GM11168 (cell line): ENCODE data around the gene NFATC1.

Source experiments
- in situ Hi-C: fragments of 300-500 bp; cut with MboI; formaldehyde crosslinking; loops from one replicate; pipeline ENCODE4 v1.12.0; 2022; ENCODE audit warnings: low sequenced_read_pairs; ENCODE audit not compliant: unreplicated experiment

NFATC1 gene

DNA sequence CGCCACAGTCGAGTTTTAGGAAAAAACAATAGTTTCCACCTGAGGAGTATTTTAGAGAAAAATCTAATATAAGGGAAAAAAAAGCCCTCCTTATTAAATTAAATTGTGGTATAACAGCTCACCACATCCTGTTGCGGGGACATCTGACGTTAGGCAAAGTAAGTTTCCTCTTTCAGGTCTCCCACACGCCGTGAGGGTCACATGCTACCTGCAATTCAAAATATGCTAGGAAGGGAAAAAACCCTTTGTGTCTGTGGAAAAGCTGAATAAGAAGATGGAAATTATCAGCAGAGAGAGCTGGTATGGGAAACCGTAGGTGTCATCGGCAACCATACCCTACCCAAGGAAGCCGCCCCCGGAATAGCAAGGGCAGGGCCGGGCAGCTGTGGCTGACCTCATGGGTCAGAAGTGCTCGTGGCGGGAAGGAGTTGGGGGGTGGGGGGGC is 128.0 kb downstream of the NFATC1 start:
- in situ Hi-C loops, result no loop called here

DNA sequence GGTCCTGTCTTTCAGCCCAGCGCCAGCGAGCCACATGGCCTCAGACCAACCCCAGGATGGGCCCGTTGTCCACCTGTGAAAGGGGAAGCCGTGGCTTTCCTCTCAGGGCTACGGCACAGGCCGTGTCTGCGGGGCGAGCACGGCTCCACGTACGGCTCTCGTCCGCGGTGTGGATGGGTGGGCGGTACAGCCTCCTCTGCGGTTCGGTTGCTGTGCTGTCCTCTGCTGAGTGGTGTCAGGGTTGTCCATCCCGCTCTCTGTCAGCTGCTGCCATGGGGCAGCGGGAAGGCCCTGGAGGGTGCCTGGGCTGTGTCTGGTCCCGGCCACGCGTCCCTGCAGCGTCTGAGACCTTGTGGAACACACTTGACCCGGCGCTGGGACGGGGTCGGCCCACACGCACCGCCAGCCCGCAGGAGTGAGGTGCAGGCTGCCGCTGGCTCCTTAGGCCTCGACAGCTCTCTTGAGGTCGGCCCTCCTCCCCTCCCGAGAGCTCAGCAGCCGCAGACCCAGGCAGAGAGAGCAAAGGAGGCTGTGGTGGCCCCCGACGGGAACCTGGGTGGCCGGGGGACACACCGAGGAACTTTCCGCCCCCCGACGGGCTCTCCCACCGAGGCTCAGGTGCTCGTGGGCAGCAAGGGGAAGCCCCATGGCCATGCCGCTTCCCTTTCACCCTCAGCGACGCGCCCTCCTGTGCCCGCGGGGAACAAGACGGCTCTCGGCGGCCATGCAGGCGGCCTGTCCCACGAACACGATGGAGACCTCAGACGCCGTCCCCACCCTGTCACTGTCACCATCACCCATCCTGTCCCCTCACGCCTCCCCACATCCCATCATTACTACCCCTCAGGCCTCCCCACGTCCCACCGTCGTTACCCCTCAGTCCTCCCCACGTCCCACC is 128.7 kb downstream of the NFATC1 start:
- in situ Hi-C loops, result no loop called here

DNA sequence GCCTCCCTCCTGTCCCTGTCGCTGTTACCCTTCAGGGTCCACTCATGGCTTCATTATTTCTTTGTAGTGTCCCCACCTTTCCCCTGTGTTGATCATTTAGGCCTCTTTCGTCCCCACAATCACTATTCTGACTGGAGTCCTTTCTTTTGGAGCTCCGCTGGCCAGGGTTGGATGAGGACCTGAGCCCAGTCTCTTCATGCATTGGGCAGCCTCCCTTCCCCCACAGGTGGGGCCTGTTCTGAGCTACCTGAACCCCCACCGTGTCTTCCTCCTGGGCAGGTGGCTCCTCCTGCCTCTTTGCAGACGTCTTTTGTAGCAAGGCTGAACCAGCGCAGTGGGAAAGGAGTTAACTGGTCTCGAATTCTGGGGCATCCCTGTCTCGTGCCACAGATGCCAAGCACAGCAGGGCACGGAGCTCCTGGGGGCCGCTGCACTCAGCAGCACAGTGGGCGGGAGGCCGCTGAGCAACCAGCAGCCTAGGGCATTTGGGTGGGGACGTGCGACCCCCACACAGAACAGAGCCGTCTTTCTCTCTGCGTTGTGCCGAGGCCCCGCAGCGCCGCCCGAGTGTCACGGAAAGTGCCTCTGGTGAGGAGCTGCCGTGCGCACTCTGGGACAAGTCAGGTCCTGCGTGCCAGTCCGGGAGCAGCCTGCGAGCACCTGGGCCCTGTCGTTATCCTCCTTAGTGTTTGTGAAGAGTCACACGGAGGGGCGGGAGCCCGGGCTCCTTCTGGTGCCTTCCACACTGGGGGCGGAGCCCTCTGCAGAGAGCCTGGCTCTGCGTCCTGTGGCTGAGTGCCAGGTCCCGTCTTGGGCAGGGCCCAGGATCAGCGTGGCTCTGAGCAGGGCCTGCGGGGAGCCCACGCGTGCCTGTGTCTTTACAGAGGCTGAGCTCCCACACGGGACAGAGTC is 130.1 kb downstream of the NFATC1 start:
- in situ Hi-C loops, result no loop called here

DNA sequence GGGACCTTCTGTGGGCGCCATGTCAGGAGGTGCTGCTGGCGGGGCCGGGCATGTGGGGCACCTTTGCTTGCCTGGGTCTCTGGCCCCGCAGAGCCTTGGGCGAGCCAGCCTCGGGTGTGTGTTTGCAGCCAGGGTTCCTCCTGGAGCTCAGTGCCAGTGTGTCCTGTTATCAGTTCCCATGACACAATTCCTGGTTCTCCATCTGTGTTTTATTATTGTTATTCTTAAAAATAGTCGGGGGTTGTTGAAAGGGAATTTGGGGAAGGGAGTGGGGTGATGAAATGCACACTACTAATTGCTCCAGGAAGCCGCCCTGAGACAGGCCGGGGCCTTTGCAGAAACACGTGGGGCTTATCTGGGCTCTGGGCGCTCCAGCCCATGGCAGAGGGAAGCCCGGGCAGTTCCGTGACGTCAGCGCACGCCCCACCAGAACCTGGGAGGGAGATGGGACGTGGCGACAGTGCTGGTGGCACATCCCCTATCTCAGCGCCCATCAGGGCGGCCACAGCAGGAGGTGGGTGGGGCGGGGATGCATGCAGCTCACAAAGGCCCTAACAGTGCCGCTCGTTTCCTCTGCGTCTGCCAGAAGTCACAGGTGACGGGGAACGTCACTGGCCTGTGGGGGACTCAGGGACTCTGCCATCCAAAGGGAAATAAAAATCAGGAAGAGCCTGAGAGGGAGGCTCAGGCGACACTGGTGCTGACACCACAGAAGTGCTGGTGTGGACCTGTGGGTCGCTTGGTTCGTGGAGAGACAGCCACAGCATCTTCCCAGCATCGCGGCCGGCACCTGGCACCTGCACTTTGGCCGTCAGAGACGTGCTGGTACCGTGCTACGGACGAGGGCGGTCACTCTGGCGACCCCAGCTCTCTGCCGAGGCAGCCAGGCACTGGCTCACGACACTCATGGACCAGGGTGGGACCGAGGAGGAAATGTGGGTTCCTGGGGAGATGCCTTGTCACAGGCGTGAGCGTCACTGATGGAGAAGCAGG is 131.0 kb downstream of the NFATC1 start:
- in situ Hi-C loops, result no loop called here

DNA sequence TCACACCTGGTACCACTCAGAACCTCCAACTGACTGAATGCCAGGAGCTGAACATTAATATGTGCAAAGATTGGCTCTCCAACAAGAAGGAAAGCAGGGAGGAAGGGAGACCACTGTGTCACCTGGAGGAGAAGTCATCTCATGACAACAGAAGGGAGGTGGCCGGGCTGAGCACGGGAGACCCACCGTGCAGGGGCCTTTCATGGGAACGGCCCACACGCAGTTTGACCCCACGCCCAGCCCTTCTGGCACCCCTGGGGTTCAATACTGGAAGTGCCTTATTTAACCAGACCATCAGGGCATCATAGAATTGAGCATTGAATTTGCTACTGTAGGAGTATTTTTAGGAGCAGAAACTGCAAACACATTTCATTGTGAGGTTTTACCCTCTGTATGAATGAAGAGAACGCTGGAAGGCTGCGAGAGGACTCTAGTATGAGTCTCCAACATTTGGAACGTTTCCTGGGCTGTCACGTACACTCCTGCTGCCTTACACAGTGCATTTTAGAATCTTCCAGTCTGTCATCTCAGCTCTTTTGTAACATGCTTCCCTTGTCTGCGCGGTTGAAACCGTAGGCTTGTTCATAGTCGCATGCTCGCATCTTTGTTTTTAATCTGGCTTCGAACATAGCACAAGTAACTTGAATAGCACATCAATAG is 132.1 kb downstream of the NFATC1 start:
- in situ Hi-C loops, result no loop called here

- in situ Hi-C loops, result no loop called here
Observed at GRCh38 chr18:79528316-79528695, 132.6 kb downstream of the NFATC1 start.

DNA sequence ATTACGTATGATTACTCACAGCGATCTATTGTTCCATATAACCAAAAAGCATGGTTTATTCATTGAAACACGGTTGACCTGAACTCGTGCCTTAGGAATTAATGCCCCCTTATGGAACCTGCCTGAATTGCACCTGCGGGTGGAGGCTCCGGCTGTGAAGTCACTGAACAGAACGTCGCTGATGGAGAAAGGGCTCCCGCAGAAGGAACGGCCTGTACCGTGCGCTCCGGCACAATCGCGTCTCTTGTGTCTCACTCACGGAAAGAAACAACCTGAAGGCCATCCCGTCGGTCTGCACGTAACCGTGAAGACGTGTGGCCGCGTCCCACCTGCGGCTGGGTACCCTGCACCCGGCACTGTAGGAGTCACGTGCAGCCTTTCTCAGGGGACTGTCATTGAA is 133.1 kb downstream of the NFATC1 start:
- in situ Hi-C loops, result no loop called here

GRCh38 chr18:79529296-79529695 is 133.6 kb downstream of the NFATC1 start:
- in situ Hi-C loops, result no loop called here

DNA sequence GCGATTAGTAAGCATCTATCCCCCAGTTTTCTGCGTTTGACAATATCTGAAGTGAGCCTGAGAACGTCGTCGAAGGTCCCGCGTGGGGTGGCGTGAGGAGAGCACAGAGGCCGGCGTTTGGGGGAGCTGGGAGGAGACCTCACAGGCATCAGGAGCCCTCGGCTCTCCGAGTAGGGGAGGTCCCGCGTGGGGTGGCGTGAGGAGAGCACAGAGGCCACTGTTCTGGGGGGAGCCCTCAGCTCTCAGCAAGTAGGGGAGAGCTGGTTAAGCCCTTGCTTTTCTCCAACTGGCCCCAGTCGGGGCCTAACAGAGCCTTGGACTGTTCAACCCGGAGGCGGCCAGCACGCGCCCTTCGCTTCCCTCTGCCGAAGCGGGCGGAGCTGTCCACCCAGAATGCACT is 134.3 kb downstream of the NFATC1 start:
- in situ Hi-C loops, result loop anchor here (10.0 kb wide), 1 partner anchor 155 kb away; no protein-coding TSS in a partner anchor

DNA sequence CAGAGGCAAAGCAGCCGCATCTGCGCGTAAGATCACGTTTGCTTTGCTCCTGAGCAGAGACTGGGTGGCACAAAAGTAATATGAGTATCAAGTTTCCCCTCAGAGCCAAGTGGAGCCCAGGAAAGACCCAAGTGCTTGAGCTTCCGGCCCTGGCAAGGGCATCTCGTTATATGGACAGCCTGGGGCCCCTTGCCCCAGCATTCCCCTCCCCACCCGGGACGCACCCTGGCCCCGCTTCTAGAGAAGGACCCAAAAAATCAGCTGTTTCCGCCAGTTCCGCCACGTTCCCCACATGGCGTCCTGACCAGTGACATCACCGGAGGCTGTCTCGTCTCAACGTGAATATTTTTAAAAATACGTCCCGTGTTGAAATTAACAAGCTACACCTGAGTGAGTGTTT is 135.1 kb downstream of the NFATC1 start:
- in situ Hi-C loops, result loop anchor here (10.0 kb wide), 1 partner anchor 156 kb away; no protein-coding TSS in a partner anchor

GRCh38 chr18:79531386-79531785 is 135.7 kb downstream of the NFATC1 start:
- in situ Hi-C loops, result loop anchor here (10.0 kb wide), 1 partner anchor 157 kb away; no protein-coding TSS in a partner anchor

- in situ Hi-C loops, result loop anchor here (10.0 kb wide), 1 partner anchor 157 kb away; no protein-coding TSS in a partner anchor
Observed at GRCh38 chr18:79531926-79532312, 136.2 kb downstream of the NFATC1 start.

GRCh38 chr18:79532313-79533007 is 136.7 kb downstream of the NFATC1 start:
- in situ Hi-C loops, result loop anchor here (10.0 kb wide), 1 partner anchor 158 kb away; no protein-coding TSS in a partner anchor

GRCh38 chr18:79533146-79533545 is 137.4 kb downstream of the NFATC1 start:
- in situ Hi-C loops, result loop anchor here (10.0 kb wide), 1 partner anchor 158 kb away; no protein-coding TSS in a partner anchor

DNA sequence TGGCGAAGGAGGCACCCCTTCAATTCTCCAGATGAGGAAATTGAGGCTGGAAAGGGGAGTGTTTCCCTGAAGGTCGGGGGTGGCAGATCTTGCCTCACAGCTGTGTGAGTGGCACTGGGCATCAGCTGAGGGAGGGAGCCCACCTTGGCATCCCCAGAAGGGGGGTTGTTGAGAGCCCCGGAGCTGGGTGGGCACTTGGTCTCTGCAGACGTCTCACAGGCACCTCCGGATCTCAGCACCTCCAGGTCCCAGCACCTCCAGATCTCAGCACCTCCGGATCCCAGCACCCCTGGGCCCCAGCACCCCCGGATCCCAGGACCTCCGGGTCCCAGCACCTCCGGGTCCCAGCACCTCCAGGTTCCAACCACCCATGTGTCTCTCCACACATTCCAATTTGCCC is 137.9 kb downstream of the NFATC1 start:
- in situ Hi-C loops, result loop anchor here (10.0 kb wide), 1 partner anchor 159 kb away; no protein-coding TSS in a partner anchor

- in situ Hi-C loops, result loop anchor here (10.0 kb wide), 1 partner anchor 160 kb away; no protein-coding TSS in a partner anchor
Observed at GRCh38 chr18:79534356-79534755, 138.6 kb downstream of the NFATC1 start.

- in situ Hi-C loops, result loop anchor here (10.0 kb wide), 1 partner anchor 163 kb away; no protein-coding TSS in a partner anchor
Observed at GRCh38 chr18:79537758-79538157, 142.0 kb downstream of the NFATC1 start.

DNA sequence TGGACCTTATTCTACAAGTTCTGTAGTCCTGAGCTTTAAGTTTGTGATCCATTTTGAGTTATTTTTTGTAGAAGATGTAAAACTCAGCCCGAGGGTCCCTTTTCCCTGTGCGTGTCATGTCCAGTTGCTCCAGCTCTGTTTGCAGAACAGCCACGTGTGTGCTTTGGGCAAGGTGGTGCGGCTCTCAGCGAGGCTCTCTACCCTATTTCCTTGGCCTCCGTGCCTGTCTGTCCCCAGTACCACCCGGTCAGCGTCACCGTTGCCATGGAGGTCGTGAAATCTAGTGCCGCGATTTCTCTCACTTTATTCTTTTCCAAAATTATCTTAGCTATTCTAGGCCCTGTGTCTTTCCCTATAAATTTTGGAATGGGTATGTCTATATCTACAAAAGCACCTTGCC is 142.9 kb downstream of the NFATC1 start:
- in situ Hi-C loops, result loop anchor here (10.0 kb wide), 1 partner anchor 164 kb away; no protein-coding TSS in a partner anchor
